NCI-H510A (cell line): ENCODE results near the gene TMCC3.

ENCODE experiments used
- DNase-seq: peaks from one replicate; lab custom pipeline; 2025; lab: John Stamatoyannopoulos, UW

The TMCC3 gene

GRCh38 chr12:94671917-94672316 lies 21.6 kb upstream of the TMCC3 start:
- no peak for DNase-seq

- DNase-seq = no peak
Observed at GRCh38 chr12:94670898-94671297, 20.5 kb upstream of the TMCC3 start.

GRCh38 chr12:94670075-94670474 lies 19.7 kb upstream of the TMCC3 start:
- no peak for DNase-seq

- no peak for DNase-seq
Observed at GRCh38 chr12:94667031-94667540, 16.7 kb upstream of the TMCC3 start.

- no peak for DNase-seq
Observed at GRCh38 chr12:94666158-94666557, 15.8 kb upstream of the TMCC3 start.

GRCh38 chr12:94663702-94664101 lies 13.3 kb upstream of the TMCC3 start:
- DNase-seq = no peak

GRCh38 chr12:94663071-94663470 lies 12.7 kb upstream of the TMCC3 start:
- DNase-seq = no peak

GRCh38 chr12:94660436-94660835 lies 10.1 kb upstream of the TMCC3 start:
- DNase-seq = no peak

GRCh38 chr12:94659346-94659930 lies 9.1 kb upstream of the TMCC3 start:
- no peak for DNase-seq

GRCh38 chr12:94658931-94659330 lies 8.6 kb upstream of the TMCC3 start:
- DNase-seq = no peak

GRCh38 chr12:94656556-94656955 lies 6.2 kb upstream of the TMCC3 start:
- DNase-seq = no peak

- peak; percentile 42 for DNase-seq
Observed at GRCh38 chr12:94649349-94650142, 811 bp downstream of the TMCC3 start.

GRCh38 chr12:94648578-94648977 lies 1.8 kb downstream of the TMCC3 start:
- DNase-seq = no peak

- peak; percentile 41 for DNase-seq
Observed at GRCh38 chr12:94644141-94644979, 6.0 kb downstream of the TMCC3 start.

GRCh38 chr12:94643606-94644005 lies 6.8 kb downstream of the TMCC3 start:
- DNase-seq = no peak

- no peak for DNase-seq
Observed at GRCh38 chr12:94641283-94641682, 9.1 kb downstream of the TMCC3 start.

GRCh38 chr12:94640134-94640928 lies 10.0 kb downstream of the TMCC3 start:
- no peak for DNase-seq

- DNase-seq = no peak
Observed at GRCh38 chr12:94638521-94638920, 11.8 kb downstream of the TMCC3 start.

GRCh38 chr12:94637390-94638113 lies 12.8 kb downstream of the TMCC3 start:
- no peak for DNase-seq

- no peak for DNase-seq
Observed at GRCh38 chr12:94636462-94637085, 13.8 kb downstream of the TMCC3 start.

GRCh38 chr12:94634717-94635116 lies 15.6 kb downstream of the TMCC3 start:
- no peak for DNase-seq
